Suprapubic skin (tissue), 4 donors: ENCODE results near the gene NOVA1. TPM values are rescaled to one million over a fixed set of nuclear protein-coding genes. Genes with fewer than 3 reads are reported as not detected.

ENCODE experiments used
- DNase-seq, 2 donors: peaks; one replicate each; pipeline ENCODE4 v3.0.0-alpha.2; 2019; ENCODE audit warnings: low spot score in 2 of 2
- H3K27ac ChIP-seq: fragments of 200-600 bp; sonication (generic); one replicate; pipeline ENCODE4 v1.5.1; 2019
- H3K27me3 ChIP-seq: fragments of 200-600 bp; sonication (generic); one replicate; pipeline ENCODE4 v1.5.1; 2019
- H3K36me3 ChIP-seq: fragments of 200-600 bp; sonication (generic); one replicate; pipeline ENCODE4 v1.5.1; 2019
- H3K4me1 ChIP-seq: fragments of 200-600 bp; sonication (generic); one replicate; pipeline ENCODE4 v1.5.1; 2019
- H3K4me3 ChIP-seq: fragments of 200-600 bp; sonication (generic); one replicate; pipeline ENCODE4 v1.5.1; 2019; ENCODE audit warnings: mild to moderate bottlenecking
- H3K9me3 ChIP-seq: fragments of 200-600 bp; sonication (generic); one replicate; pipeline ENCODE4 v1.5.1; 2019
- CTCF ChIP-seq, 2 donors: fragments of 200-600 bp in 1 of 2; fragments of 450-650 bp in 1 of 2; sonication (generic) in 1 of 2; IDR thresholded peaks; one replicate each; pipeline ENCODE4 v1.5.1; 2016 to 2019; ENCODE audit warnings: antibody characterized with exemption in 2 of 2, mild to moderate bottlenecking in 1 of 2, moderate library complexity in 1 of 2
- EP300 ChIP-seq: sonication (generic); formaldehyde crosslinking; IDR thresholded peaks from one replicate; pipeline ENCODE4 v1.6.1; 2017; ENCODE audit warnings: antibody characterized with exemption
- POLR2A ChIP-seq, 2 donors: fragments of 450-650 bp; IDR thresholded peaks; one replicate each; pipeline ENCODE4 v1.6.1; 2017; ENCODE audit warnings: antibody characterized with exemption in 2 of 2, mild to moderate bottlenecking in 2 of 2, moderate library complexity in 2 of 2
- POLR2AphosphoS5 ChIP-seq, 3 donors: sonication (generic); formaldehyde crosslinking; IDR thresholded peaks; one replicate each; pipeline ENCODE4 v1.6.1; 2017; ENCODE audit warnings: antibody characterized with exemption in 3 of 3
- WGBS: methylation state at CpG from one replicate; pipeline ENCODE4 v1.1.5; 2018; 5-methylcytosine and 5-hydroxymethylcytosine counted together
- total RNA-seq, 4 donors: library from RNA; depleted of rRNA; stranded (reverse); fragments of >200 nt; gene quantifications; one replicate each; pipeline ENCODE4 v1.1.0, GENCODE V29; 2016

NOVA1 gene
- total RNA-seq, 4 donors from 2014 or later: 1.5 to 12.2 (median 4.8) TPM

- Histone ChIP-seq H3K27me3 (no peaks in the 10 kb centered on the region), H3K4me1 (no peaks in the 10 kb centered on the region), H3K9me3 (no peaks in the 10 kb centered on the region), H3K36me3 (no peaks in the 10 kb centered on the region), H3K27ac (no peak overlapping the region), H3K4me3 (no peak overlapping the region)
- no peak for DNase-seq
- no peak for TF ChIP-seq POLR2A (IDR thresholded peaks at IDR 0.05)
- no peak for TF ChIP-seq POLR2AphosphoS5 (IDR thresholded peaks at IDR 0.05)
- TF ChIP-seq EP300: no peak
- TF ChIP-seq CTCF (IDR thresholded peaks at IDR 0.05): no peak
- 96% methylated on average over 3 of the region's 3 CpGs for WGBS
Observed at GRCh38 chr14:26486922-26487321, 110.9 kb downstream of the NOVA1 start.

- TF ChIP-seq POLR2A (IDR thresholded peaks at IDR 0.05) (no peak), CTCF (IDR thresholded peaks at IDR 0.05) (no peak), POLR2AphosphoS5 (IDR thresholded peaks at IDR 0.05) (no peak), EP300 (no peak)
- Histone ChIP-seq H3K4me1 (no peaks in the 10 kb centered on the region), H3K27ac (no peak overlapping the region), H3K36me3 (no peaks in the 10 kb centered on the region), H3K4me3 (no peak overlapping the region), H3K9me3 (no peaks in the 10 kb centered on the region), H3K27me3 (no peaks in the 10 kb centered on the region)
- DNase-seq: no peak
- WGBS: 87% methylated on average over 2 of the region's 2 CpGs
Observed at GRCh38 chr14:26484562-26484961, 113.3 kb downstream of the NOVA1 start.

GRCh38 chr14:26478967-26479366 is 118.9 kb downstream of the NOVA1 start:
- no peak overlapping the region for H3K27ac ChIP-seq

GRCh38 chr14:26466862-26467261 is 131.0 kb downstream of the NOVA1 start:
- H3K27me3 ChIP-seq: no peaks in the 10 kb centered on the region
- 66% methylated on average over 1 of the region's 1 CpG for WGBS
- no peak for DNase-seq
- TF ChIP-seq POLR2AphosphoS5 (IDR thresholded peaks at IDR 0.05): no peak
- no peak overlapping the region for H3K4me3 ChIP-seq
- H3K4me1 ChIP-seq: no peaks in the 10 kb centered on the region
- no peak overlapping the region for H3K27ac ChIP-seq
- no peaks in the 10 kb centered on the region for H3K9me3 ChIP-seq
- H3K36me3 ChIP-seq: no peaks in the 10 kb centered on the region

More at GRCh38 chr14:26478967-26479366, 118.9 kb downstream of the NOVA1 start:
- H3K27me3 ChIP-seq: no peaks in the 10 kb centered on the region
- DNase-seq: no peak
- WGBS: 95% methylated on average over 4 of the region's 4 CpGs
- no peaks in the 10 kb centered on the region for H3K36me3 ChIP-seq
- H3K4me3 ChIP-seq: no peak overlapping the region
- H3K4me1 ChIP-seq: no peaks in the 10 kb centered on the region
- no peaks in the 10 kb centered on the region for H3K9me3 ChIP-seq
- TF ChIP-seq POLR2AphosphoS5 (IDR thresholded peaks at IDR 0.05): no peak
- no peak for TF ChIP-seq CTCF (IDR thresholded peaks at IDR 0.05)
- TF ChIP-seq POLR2A (IDR thresholded peaks at IDR 0.05): no peak

GRCh38 chr14:26463136-26463535 is 134.7 kb downstream of the NOVA1 start:
- no peaks in the 10 kb centered on the region for H3K4me1 ChIP-seq
- WGBS: 44% methylated on average over 2 of the region's 2 CpGs
- H3K36me3 ChIP-seq: no peaks in the 10 kb centered on the region
- H3K27me3 ChIP-seq: no peaks in the 10 kb centered on the region
- no peak overlapping the region for H3K27ac ChIP-seq
- TF ChIP-seq EP300 (no peak), CTCF (IDR thresholded peaks at IDR 0.05) (no peak), POLR2AphosphoS5 (IDR thresholded peaks at IDR 0.05) (no peak), POLR2A (IDR thresholded peaks at IDR 0.05) (no peak)
- H3K4me3 ChIP-seq: no peak overlapping the region
- no peak for DNase-seq
- H3K9me3 ChIP-seq: no peaks in the 10 kb centered on the region

GRCh38 chr14:26454105-26454504 is 143.7 kb downstream of the NOVA1 start:
- WGBS: 92% methylated on average over 3 of the region's 3 CpGs
- H3K36me3 ChIP-seq: no peaks in the 10 kb centered on the region
- H3K9me3 ChIP-seq: no peaks in the 10 kb centered on the region
- no peak overlapping the region for H3K27ac ChIP-seq
- TF ChIP-seq POLR2AphosphoS5 (IDR thresholded peaks at IDR 0.05): no peak
- TF ChIP-seq POLR2A (IDR thresholded peaks at IDR 0.05): no peak
- TF ChIP-seq EP300: no peak
- H3K27me3 ChIP-seq: no peaks in the 10 kb centered on the region
- no peak overlapping the region for H3K4me3 ChIP-seq
- no peaks in the 10 kb centered on the region for H3K4me1 ChIP-seq
- no peak for DNase-seq
